AG04450 (cell line): ENCODE results near the gene FTSJ3. TPM values are rescaled to one million over a fixed set of nuclear protein-coding genes. Genes with fewer than 3 reads are reported as not detected.
A peak's percentile ranks its signal among the peaks of the same experiment; 100 is the strongest.

ENCODE experiments used
- CTCF ChIA-PET: fragments of 300-600, 350-600 bp; formaldehyde crosslinking; extraction: SDS; loops from one replicate; lab custom pipeline; 2022; ENCODE audit warnings: antibody characterized with exemption, inconsistent platforms; lab: Charles Lee
- POLR2A ChIA-PET: fragments of 350-600 bp; formaldehyde crosslinking; extraction: SDS; loops from one replicate; lab custom pipeline; 2021; ENCODE audit warnings: antibody characterized with exemption, inconsistent platforms; lab: Yijun Ruan, JAX
- DNase-seq: peaks from one replicate; pipeline ENCODE4 v3.0.0-alpha.2; 2011; ENCODE audit warnings: low read depth, low spot score
- H3K27ac ChIP-seq: one replicate; pipeline ENCODE4 v1.5.1; 2012; ENCODE audit warnings: low read depth, low read length, control low read depth
- H3K27me3 ChIP-seq: one replicate; pipeline ENCODE4 v1.6.0; 2012; ENCODE audit warnings: low read length; ENCODE audit not compliant: control insufficient read depth, insufficient read depth
- H3K4me3 ChIP-seq: 2 replicates; pipeline ENCODE4 v1.5.1; 2011; ENCODE audit warnings: mild to moderate bottlenecking, low read depth, low read length, control low read depth
- H3K9me3 ChIP-seq: 2 replicates; pipeline ENCODE4 v1.5.1; 2012; ENCODE audit warnings: low read length; ENCODE audit not compliant: control insufficient read depth, insufficient read depth
- CTCF ChIP-seq: IDR thresholded peaks from 2 replicates; pipeline ENCODE4 v1.5.1; 2011; ENCODE audit warnings: low read depth, low read length, control low read depth, inconsistent platforms
- polyA plus RNA-seq: library from polyadenylated mRNA; depleted of rRNA; stranded (reverse); fragments of >200 nt; gene quantifications from 2 replicates; pipeline ENCODE4 v1.2.3, GENCODE V29; 2011; rRNA removed

Gene FTSJ3
- polyA plus RNA-seq, 1 experiment = 58.4 TPM

- TF ChIP-seq CTCF = no peak
- DNase-seq = no peak
- Histone ChIP-seq H3K4me3 (peak overlapping the region; percentile 65), H3K27me3 (no peaks in the 10 kb centered on the region), H3K9me3 (no peaks in the 10 kb centered on the region), H3K27ac (peak overlapping the region; percentile 99)
- ChIA-PET POLR2A (interaction anchor here (0.9 to 2.0 kb wide), 16 partner anchors 8 to 733 kb away, joined by 3 to 12 read pairs (median 4); partner anchors contain the start of genes CEP95, DDX5, MAP3K3 and SMARCD2), CTCF (interaction anchor here (0.7 to 1.7 kb wide), 3 partner anchors 9 to 23 kb away, joined by 3 read pairs; no protein-coding TSS in a partner anchor)
Observed at GRCh38 chr17:63772801-63773271, 54.6 kb downstream of the FTSJ3 start.

Other genes with a start within 250 kb of the FTSJ3 start
- gene TACO1, start 226.8 kb downstream of the FTSJ3 start, polyA plus RNA-seq = 23.1 and 23.2 TPM in 2 replicates
- 14.9 and 15.3 TPM in 2 replicates for gene MAP3K3, start 205.2 kb downstream of the FTSJ3 start, polyA plus RNA-seq
- gene LIMD2, start 127.5 kb downstream of the FTSJ3 start, polyA plus RNA-seq = 13.4 and 24.6 TPM in 2 replicates
- 28.0 and 28.1 TPM in 2 replicates for gene STRADA, start 85.9 kb downstream of the FTSJ3 start, polyA plus RNA-seq
- 52.2 and 68.9 TPM in 2 replicates for gene CCDC47, start 54.1 kb downstream of the FTSJ3 start, polyA plus RNA-seq
- 122 and 141 TPM in 2 replicates for gene DDX42, start 53.5 kb downstream of the FTSJ3 start, polyA plus RNA-seq
- gene PSMC5, start 232 bp downstream of the FTSJ3 start, polyA plus RNA-seq = 179 and 220 TPM in 2 replicates
- 48.8 and 58.3 TPM in 2 replicates for gene SMARCD2, start 15.0 kb upstream of the FTSJ3 start, polyA plus RNA-seq
- not detected in 2 replicates for gene CSH2, start 46.0 kb upstream of the FTSJ3 start, polyA plus RNA-seq
- gene GH2, start 54.3 kb upstream of the FTSJ3 start, polyA plus RNA-seq = not detected in 2 replicates
- not detected in 2 replicates for gene CSH1, start 68.9 kb upstream of the FTSJ3 start, polyA plus RNA-seq
- not detected in 2 replicates for gene CSHL1, start 83.6 kb upstream of the FTSJ3 start, polyA plus RNA-seq
- not detected in 2 replicates for gene GH1, start 91.2 kb upstream of the FTSJ3 start, polyA plus RNA-seq
- gene CD79B, start 104.7 kb upstream of the FTSJ3 start, polyA plus RNA-seq = not detected in 2 replicates
- gene SCN4A, start 145.3 kb upstream of the FTSJ3 start, polyA plus RNA-seq = 0.01 TPM in 2 replicates
- 0.15 and 0.19 TPM in 2 replicates for gene PRR29, start 170.7 kb upstream of the FTSJ3 start, polyA plus RNA-seq
- 0.16 and 0.52 TPM in 2 replicates for gene ICAM2, start 193.0 kb upstream of the FTSJ3 start, polyA plus RNA-seq